ENCODE measurements around the gene SPTBN1. TPM values are rescaled to one million over a fixed set of nuclear protein-coding genes. Genes with fewer than 3 reads are reported as not detected.

Gene SPTBN1
- total and polyA plus RNA-seq, 2 of the 13 experiments (the other 11 are each of a cell fraction or from before 2014, with no cell fraction given) = 123 to 299 TPM

- no peak overlapping the region for H2AFZ ChIP-seq (ENCODE audit: low read length)
- peak overlapping the region; percentile 98 for H3K9ac ChIP-seq (ENCODE audit: insufficient read depth, low read depth, low read length)
- intact Hi-C loops (cut with micrococcal nuclease; ENCODE audit: unreplicated experiment) = loop anchor here (1.0 to 5.0 kb wide), 4 partner anchors 15 to 75 kb away; no protein-coding TSS in a partner anchor
- DNase-seq (ENCODE audit: low spot score) (peak; percentile 74), FAIRE-seq (peak; percentile 8), ATAC-seq (peak; percentile 71)
- CTCF ChIA-PET (ENCODE audit: low intra/inter-chr PET ratio, low total read pairs) = interaction anchor here (1.5 kb wide), 1 partner anchor 35 kb away, joined by 7 read pairs; no protein-coding TSS in a partner anchor
- BruUV-seq (replicated peaks) = no TSS peak
- H3K27ac ChIP-seq (ENCODE audit: extremely low read length, insufficient read depth, low read length) = peak overlapping the region; percentile 93
- H4K20me1 ChIP-seq (ENCODE audit: insufficient read depth, low read length) = peaks cover 23% of the 10 kb centered on the region
- peaks cover 0 to 6% of the 10 kb centered on the region in 2 experiments; a peak in 3 of 5 replicates for H3K36me3 ChIP-seq (replicated peaks in 1 of 2; ENCODE audit: control insufficient read depth in 1 of 2, insufficient read depth in 2 of 2, low read length in 2 of 2)
- under 1% methylated on average over 38 of the region's 48 CpGs for WGBS (ENCODE audit: low lambda C conversion rate)
- H3K4me3 ChIP-seq (replicated peaks in 1 of 3; ENCODE audit: insufficient read depth in 1 of 3, low read depth in 2 of 3, low read length in 3 of 3) = peak overlapping the region; percentile 86 to 99 (median 91)
- no peaks in the 10 kb centered on the region for H3K9me3 ChIP-seq (ENCODE audit: low read length)
- POLR2A ChIA-PET = interaction anchor here (0.5 to 7.5 kb wide), 20 partner anchors 8 to 109 kb away, joined by 3 to 108 read pairs (median 6); no protein-coding TSS in a partner anchor
- peak overlapping the region; percentile 91 for H3K4me2 ChIP-seq (ENCODE audit: low read depth, low read length)
- H3K4me1 ChIP-seq (ENCODE audit: insufficient read depth, low read length) = peaks cover 67% of the 10 kb centered on the region
- in situ Hi-C loops (cut with HindIII; ENCODE audit: extremely low pct_ligation_motif_present, low pct_unique_long_range_greater_than_20kb) = no loop called here
- H3K27me3 ChIP-seq (ENCODE audit: control insufficient read depth in 1 of 2, insufficient read depth in 2 of 2, low read length in 2 of 2) = no peaks in the 10 kb centered on the region; a peak in 1 of 5 replicates
- H3K79me2 ChIP-seq (ENCODE audit: insufficient read depth, low read length) = peaks cover 93% of the 10 kb centered on the region
- TF ChIP-seq IKZF1 (IDR thresholded peaks at IDR 0.05) = no peak
- 0 out of 2 replicates have a peak, but pooled peaks have one; percentile 18 for TF ChIP-seq ZBTB34 (CRISPR knock-in tag; IDR thresholded peaks at IDR 0.05)
- TF ChIP-seq ZFP36 (IDR thresholded peaks at IDR 0.05; ENCODE audit: borderline replicate concordance, low read depth, low read length, partially characterized antibody) = no peak
- no peak; the same call in 1 of the 2 replicates for TF ChIP-seq ZNF646 (CRISPR knock-in tag; IDR thresholded peaks at IDR 0.05)
- no peak for TF ChIP-seq RFX5 (IDR thresholded peaks at IDR 0.05; ENCODE audit: low read depth, low read length)
- TF ChIP-seq NFE2 (CRISPR knock-in tag; IDR thresholded peaks at IDR 0.05) = no peak
- TF ChIP-seq ZNF383 (CRISPR knock-in tag; IDR thresholded peaks at IDR 0.05; ENCODE audit: borderline replicate concordance) = no peak
- TF ChIP-seq BCL3 (CRISPR knock-in tag; IDR thresholded peaks at IDR 0.05) = 0 out of 2 replicates have a peak, but pooled peaks have one; percentile 80
- peak; percentile 78; the same call in 1 of the 2 replicates for TF ChIP-seq ZNF749 (CRISPR knock-in tag; IDR thresholded peaks at IDR 0.05; ENCODE audit: borderline replicate concordance)
- TF ChIP-seq ZNF850 (CRISPR knock-in tag; conservative IDR thresholded peaks at IDR 0.05) = no peak
- no peak for TF ChIP-seq ZBTB37 (CRISPR knock-in tag; IDR thresholded peaks at IDR 0.05)
- no peak; the same call in 1 of the 2 replicates for TF ChIP-seq ZNF775 (CRISPR knock-in tag; IDR thresholded peaks at IDR 0.05; ENCODE audit: borderline replicate concordance)
- TF ChIP-seq NFYC (CRISPR knock-in tag; IDR thresholded peaks at IDR 0.05) = no peak; the same call in 1 of the 2 replicates
Observed at GRCh38 chr2:54557601-54558187, 101.6 kb downstream of the SPTBN1 start.
